Stimulated activated naive CD8-positive, alpha-beta T cell treated with anti-CD3 and anti-CD28 coated beads, Interleukin-15, Interleukin-2, amounts not matched to agents 100 U/mL and 50 U/mL, for 24 hours (primary cell): ENCODE measurements around the gene GPA33.
"Not testable (repeated sequence)": the region's sequence is repeated elsewhere in the genome, so short reads cannot be mapped to it uniquely, and the experiment has no call there.

Experiments
- ATAC-seq: fragments of 150-1000 bp; cut with Tn5 transposase; one replicate; pipeline ENCODE4 v1.10.0; 2021
- DNase-seq: peaks from one replicate; pipeline ENCODE4 v3.0.0; 2021

GPA33 gene

GRCh38 chr1:167057241-167057688 is 32.9 kb downstream of the GPA33 start:
- ATAC-seq (peak; percentile 42), DNase-seq (peak; percentile 41)

- DNase-seq (no peak), ATAC-seq (no peak)
These were observed 33.5 kb downstream of the GPA33 start for GRCh38 chr1:167056529-167057231.

GRCh38 chr1:167054946-167055630 is 35.1 kb downstream of the GPA33 start:
- ATAC-seq (no peak), DNase-seq (no peak)

- ATAC-seq (no peak), DNase-seq (no peak)
These were observed 35.6 kb downstream of the GPA33 start for GRCh38 chr1:167054531-167054930.

GRCh38 chr1:167052389-167052788 is 37.8 kb downstream of the GPA33 start:
- no peak for DNase-seq
- ATAC-seq: no peak

GRCh38 chr1:167051907-167052306 is 38.3 kb downstream of the GPA33 start:
- ATAC-seq: no peak
- DNase-seq: no peak

GRCh38 chr1:167043752-167044488 is 46.3 kb downstream of the GPA33 start:
- ATAC-seq (peak; percentile 97), DNase-seq (peak; percentile 76)

- ATAC-seq (no peak), DNase-seq (no peak)
These were observed 56.5 kb downstream of the GPA33 start for GRCh38 chr1:167033646-167034045.

- ATAC-seq, DNase-seq: not testable (repeated sequence)
These were observed 60.6 kb downstream of the GPA33 start for GRCh38 chr1:167029553-167029952.

GRCh38 chr1:167022384-167022783 is 67.8 kb downstream of the GPA33 start:
- ATAC-seq (no peak), DNase-seq (no peak)

GRCh38 chr1:167016100-167016750 is 74.0 kb downstream of the GPA33 start:
- no peak for DNase-seq
- no peak for ATAC-seq

GRCh38 chr1:167013108-167013929 is 76.9 kb downstream of the GPA33 start:
- ATAC-seq (no peak), DNase-seq (no peak)

GRCh38 chr1:167012570-167012969 is 77.6 kb downstream of the GPA33 start:
- no peak for ATAC-seq
- DNase-seq: no peak

- no peak for ATAC-seq
These were observed 78.5 kb downstream of the GPA33 start for GRCh38 chr1:167011560-167012191.

GRCh38 chr1:167003711-167004110 is 86.5 kb downstream of the GPA33 start:
- no peak for DNase-seq
- no peak for ATAC-seq

More at GRCh38 chr1:167011560-167012191, 78.5 kb downstream of the GPA33 start:
- no peak for DNase-seq
